ENCODE data around the gene MARCHF10. TPM values are rescaled to one million over a fixed set of nuclear protein-coding genes. Genes with fewer than 3 reads are reported as not detected.
"Not testable (repeated sequence)": the region's sequence is repeated elsewhere in the genome, so short reads cannot be mapped to it uniquely, and the experiment has no call there.

Gene MARCHF10
- total RNA-seq, 1 donor from 2014 or later, result 1.3 TPM

DNA sequence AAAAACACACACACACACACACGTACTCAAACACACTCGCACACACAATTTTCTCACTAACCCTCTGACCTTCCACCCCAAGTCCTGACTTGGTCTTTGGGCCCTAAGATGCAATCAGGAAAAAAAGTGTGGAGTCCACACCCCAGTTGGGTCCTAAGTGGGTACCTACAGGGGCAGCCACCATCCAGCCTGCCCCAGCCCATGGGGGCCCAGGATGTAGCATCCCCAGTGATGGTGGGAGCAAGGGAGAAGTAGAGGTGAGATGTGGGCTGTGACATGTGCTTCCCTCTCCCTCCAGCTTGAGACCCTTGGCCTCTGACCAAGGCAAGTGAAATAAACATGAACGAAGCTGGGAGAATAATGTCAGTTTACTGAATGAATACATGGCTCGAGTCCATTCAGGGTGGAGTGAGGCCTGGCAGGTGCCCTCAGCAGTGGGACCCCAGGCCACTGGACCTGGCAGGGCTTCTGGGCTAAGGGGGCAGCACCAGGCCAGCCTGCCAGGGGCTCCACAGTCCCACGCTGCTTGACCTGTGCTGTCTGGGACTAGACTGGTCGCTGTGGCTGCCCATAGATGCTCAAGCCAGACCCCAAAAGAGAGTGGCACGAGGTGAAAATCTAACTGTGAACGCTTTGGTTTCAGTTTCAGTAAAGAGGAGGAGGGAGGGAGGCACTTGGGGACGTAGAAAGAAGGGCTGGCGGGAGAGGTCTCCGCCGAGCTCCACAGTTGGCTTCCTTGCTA is 107.0 kb downstream of the MARCHF10 start:
- TF ChIP-seq, protein P1, sequence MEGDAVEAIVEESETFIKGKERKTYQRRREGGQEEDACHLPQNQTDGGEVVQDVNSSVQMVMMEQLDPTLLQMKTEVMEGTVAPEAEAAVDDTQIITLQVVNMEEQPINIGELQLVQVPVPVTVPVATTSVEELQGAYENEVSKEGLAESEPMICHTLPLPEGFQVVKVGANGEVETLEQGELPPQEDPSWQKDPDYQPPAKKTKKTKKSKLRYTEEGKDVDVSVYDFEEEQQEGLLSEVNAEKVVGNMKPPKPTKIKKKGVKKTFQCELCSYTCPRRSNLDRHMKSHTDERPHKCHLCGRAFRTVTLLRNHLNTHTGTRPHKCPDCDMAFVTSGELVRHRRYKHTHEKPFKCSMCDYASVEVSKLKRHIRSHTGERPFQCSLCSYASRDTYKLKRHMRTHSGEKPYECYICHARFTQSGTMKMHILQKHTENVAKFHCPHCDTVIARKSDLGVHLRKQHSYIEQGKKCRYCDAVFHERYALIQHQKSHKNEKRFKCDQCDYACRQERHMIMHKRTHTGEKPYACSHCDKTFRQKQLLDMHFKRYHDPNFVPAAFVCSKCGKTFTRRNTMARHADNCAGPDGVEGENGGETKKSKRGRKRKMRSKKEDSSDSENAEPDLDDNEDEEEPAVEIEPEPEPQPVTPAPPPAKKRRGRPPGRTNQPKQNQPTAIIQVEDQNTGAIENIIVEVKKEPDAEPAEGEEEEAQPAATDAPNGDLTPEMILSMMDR (IDR thresholded peaks at IDR 0.05; ENCODE audit: insufficient read depth, low read length, poor library complexity, severe bottlenecking), result no peak
- H3K36me3 ChIP-seq (ENCODE audit: control insufficient read depth, insufficient read depth, low read length), result no peaks in the 10 kb centered on the region
- no peak for DNase-seq (ENCODE audit: low read depth)

DNA sequence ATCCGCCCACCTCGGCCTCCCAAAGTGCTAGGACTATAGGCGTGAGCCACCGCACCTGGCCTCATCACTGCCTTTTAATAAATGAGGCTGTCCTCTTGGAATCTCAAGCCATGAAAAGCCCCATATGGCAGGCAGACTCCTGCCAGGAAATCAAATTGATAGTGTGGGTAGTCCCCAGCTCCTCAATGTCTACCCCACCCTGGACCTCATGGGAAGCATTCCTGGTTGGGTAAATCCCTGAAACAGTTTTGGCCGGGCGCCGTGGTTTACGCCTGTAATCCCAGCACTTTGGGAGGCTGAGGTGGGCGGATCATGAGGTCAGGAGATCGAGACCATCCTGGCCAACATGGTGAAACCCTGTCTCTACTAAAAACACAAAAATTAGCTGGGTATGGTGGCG is 109.7 kb downstream of the MARCHF10 start:
- H3K4me3 ChIP-seq (ENCODE audit: low read depth, low read length); H3K27me3 ChIP-seq (ENCODE audit: control insufficient read depth, insufficient read depth, low read length); DNase-seq (ENCODE audit: low read depth); H3K36me3 ChIP-seq (ENCODE audit: control insufficient read depth, insufficient read depth, low read length): not testable (repeated sequence)

More for the DNA sequence above, 107.0 kb downstream of the MARCHF10 start:
- no peak overlapping the region for H3K4me3 ChIP-seq (ENCODE audit: low read depth, low read length)
- H3K27me3 ChIP-seq (ENCODE audit: control insufficient read depth, insufficient read depth, low read length), result no peaks in the 10 kb centered on the region

DNA sequence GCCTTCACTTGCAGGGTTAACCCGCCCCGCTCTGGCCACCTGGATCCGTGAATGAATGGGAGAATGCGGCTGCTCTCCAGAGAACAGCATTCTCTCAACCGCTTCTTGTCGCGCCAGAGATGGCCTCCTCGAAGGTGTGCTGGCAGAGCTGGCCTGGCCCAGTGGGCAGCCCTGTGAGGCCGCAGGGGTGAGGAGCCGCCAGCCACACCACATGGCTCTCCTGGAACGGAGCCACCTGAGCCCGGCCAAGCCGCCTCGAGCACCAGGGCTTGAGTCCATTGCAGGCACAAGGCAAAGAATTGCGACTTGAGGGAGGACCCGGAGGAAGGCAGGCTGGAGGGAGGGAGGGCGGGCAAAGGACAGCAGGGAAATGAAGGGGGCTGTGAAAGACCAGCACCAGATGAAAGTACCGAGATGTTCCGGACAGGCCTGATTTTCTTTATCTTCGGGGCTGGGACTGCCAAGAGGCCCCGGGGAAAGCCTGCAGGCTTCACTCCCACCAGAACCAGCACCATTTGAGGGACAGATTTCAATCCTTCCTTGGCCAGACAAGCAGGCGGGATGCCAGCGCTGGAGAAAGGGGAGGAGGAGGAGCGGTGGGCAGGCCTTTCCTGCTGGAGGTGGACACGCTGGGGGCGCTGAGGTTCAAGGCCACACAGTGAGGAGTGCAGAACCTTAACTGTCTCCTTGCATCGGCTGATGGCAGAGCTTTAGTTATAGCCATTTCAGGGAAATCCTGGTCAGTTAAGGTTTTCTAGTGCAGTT is 111.2 kb downstream of the MARCHF10 start:
- H3K27me3 ChIP-seq (ENCODE audit: control insufficient read depth, insufficient read depth, low read length), result no peaks in the 10 kb centered on the region
- DNase-seq (ENCODE audit: low read depth), result no peak
- TF ChIP-seq, protein P1 (IDR thresholded peaks at IDR 0.05; ENCODE audit: insufficient read depth, low read length, poor library complexity, severe bottlenecking), result no peak
- no peaks in the 10 kb centered on the region for H3K36me3 ChIP-seq (ENCODE audit: control insufficient read depth, insufficient read depth, low read length)
- H3K4me3 ChIP-seq (ENCODE audit: low read depth, low read length), result no peak overlapping the region

DNA sequence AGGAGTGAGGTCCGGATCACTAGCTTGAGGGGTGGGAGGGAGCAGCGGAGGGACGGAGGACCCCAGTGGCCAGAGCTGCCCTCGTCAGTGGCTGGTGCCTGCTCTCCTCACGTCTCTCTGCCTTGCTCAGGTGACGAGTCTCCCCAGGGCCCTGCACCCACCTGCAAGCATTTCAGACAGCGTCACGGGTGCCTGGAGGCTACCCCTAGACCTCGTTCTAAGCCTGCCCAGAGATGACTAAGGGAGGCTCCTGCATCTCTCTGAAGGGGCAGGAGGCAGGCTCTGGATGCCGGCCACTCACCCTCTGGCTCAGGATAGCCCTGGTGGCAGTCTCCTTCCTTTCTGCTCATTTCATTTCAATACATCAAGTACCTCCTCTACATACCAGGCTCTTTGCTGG is 111.9 kb downstream of the MARCHF10 start:
- H3K4me3 ChIP-seq (ENCODE audit: low read depth, low read length), result no peak overlapping the region
- DNase-seq (ENCODE audit: low read depth), result no peak
- H3K27me3 ChIP-seq (ENCODE audit: control insufficient read depth, insufficient read depth, low read length), result no peaks in the 10 kb centered on the region
- TF ChIP-seq, protein P1 (IDR thresholded peaks at IDR 0.05; ENCODE audit: insufficient read depth, low read length, poor library complexity, severe bottlenecking), result no peak
- no peaks in the 10 kb centered on the region for H3K36me3 ChIP-seq (ENCODE audit: control insufficient read depth, insufficient read depth, low read length)

DNA sequence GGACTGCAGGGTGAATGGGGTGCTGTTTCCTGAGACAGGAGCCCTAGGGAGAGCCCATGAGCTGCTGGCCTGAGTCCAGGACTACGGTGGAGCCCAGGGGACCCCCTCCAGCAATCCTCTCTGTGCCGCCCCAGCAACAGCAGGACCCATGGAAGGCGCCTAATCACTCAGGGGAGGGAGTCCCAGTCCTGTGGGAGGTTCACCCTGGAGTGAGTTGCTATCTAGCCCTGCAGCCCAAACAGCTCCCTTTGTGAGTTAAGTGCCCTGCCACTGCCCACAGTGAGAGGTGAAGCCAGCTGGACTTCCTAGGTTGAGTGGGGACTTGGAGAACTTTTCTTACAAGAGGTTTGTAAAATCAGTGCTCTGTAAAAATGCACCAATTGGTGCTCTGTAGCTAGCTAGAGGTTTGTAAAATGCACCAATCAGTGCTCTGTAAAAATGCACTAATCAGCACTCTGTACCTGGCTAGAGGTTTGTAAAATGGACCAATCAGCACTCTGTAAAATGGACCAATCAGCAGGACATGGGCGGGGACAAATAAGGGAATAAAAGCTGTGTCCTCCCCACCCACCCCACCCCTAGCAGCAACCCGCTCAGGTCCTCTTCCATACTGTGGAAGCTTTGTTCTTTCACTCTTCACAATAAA is 112.9 kb downstream of the MARCHF10 start:
- DNase-seq (ENCODE audit: low read depth); H3K27me3 ChIP-seq (ENCODE audit: control insufficient read depth, insufficient read depth, low read length); H3K4me3 ChIP-seq (ENCODE audit: low read depth, low read length); H3K36me3 ChIP-seq (ENCODE audit: control insufficient read depth, insufficient read depth, low read length): not testable (repeated sequence)

DNA sequence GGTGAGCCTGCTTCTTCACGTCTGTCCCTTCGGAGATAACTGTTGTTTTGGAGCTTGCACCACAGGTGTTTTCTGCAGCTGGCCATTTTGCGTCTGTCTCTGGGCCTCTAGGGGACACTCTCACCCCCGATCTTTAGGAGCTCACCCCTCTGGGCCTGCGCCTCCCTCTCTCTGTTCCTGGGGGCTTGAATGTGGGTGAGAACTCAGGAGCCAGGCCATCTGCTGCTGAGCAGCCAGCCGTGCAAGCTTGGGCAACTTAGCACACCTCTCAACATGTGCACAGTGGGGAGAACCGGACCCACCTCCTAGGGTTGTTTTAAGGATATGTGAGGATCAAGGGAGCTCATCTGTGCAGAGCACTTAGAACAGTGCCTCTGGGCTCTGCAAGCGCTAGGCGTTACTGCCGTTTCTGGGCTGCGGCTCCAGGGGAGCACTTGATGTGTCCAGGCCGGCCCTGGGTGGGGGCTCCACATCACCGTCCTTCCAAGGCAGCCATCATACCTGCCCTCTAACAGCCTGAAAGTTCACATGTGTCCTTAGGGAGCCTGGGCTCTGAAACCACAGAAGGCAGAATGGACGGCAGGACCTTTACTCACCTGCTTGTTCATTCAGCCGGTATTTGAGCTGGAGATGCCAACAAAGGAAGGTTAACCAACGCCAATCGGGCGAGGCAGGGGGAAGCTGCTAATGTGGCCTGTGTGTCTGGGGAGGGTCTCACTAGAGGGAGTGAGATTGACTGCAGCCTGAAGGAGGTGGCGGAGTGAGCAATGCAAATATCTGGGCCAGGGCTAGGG is 114.3 kb downstream of the MARCHF10 start:
- DNase-seq (ENCODE audit: low read depth), result no peak
- H3K36me3 ChIP-seq (ENCODE audit: control insufficient read depth, insufficient read depth, low read length), result peaks cover 2% of the 10 kb centered on the region
- TF ChIP-seq, protein P1 (IDR thresholded peaks at IDR 0.05; ENCODE audit: insufficient read depth, low read length, poor library complexity, severe bottlenecking), result no peak
- no peak overlapping the region for H3K4me3 ChIP-seq (ENCODE audit: low read depth, low read length)
- no peaks in the 10 kb centered on the region for H3K27me3 ChIP-seq (ENCODE audit: control insufficient read depth, insufficient read depth, low read length)

Measured in kidney epithelial cell (primary cell).